Measurements from ENCODE around the gene TMCC1. TPM values are rescaled to one million over a fixed set of nuclear protein-coding genes. Genes with fewer than 3 reads are reported as not detected.
A peak's percentile ranks its signal among the peaks of the same experiment; 100 is the strongest.

Gene TMCC1
- total RNA-seq, 6 experiments from 2014 or later = 21.7 to 124 (median 25.2) TPM

GRCh38 chr3:129633751-129634481, 259.6 kb downstream of the TMCC1 start:
- no peak for DNase-seq

DNA sequence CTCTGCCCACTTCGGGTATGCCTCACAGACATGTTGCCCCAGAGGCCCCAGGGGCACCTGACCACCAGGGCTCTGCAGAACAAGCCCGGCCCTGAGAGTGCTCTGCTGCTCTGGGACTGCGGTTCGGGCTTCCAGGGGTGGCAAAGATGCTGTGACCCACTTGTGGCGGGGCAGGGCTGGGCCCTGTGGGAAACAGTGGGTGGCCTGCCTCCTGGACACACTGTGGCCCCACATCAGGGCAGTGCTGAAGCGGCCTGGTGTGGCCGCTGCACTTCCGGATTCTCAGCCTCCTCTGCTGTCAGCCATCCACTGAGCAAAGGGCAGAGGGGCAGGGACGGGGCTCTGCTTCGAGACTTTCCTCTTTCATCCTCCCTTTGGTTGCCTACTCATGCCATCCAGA, 260.5 kb downstream of the TMCC1 start:
- no peak overlapping the region for H3K4me3 ChIP-seq
- intact Hi-C loops (cut with DNase I) = loop anchor here (10.0 kb wide), 2 partner anchors 192 to 292 kb away; no protein-coding TSS in a partner anchor
- no peaks in the 10 kb centered on the region for H3K27me3 ChIP-seq
- H3K4me1 ChIP-seq = peaks cover 0 to 5% (median 0%) of the 10 kb centered on the region in 4 donors
- 60% methylated on average over 1 of the region's 10 CpGs for WGBS (ENCODE audit: insufficient coverage, low coverage, low lambda C conversion rate, missing lambda C conversion rate)
- peaks cover 0 to 3% (median 0%) of the 10 kb centered on the region in 4 donors for H3K9me3 ChIP-seq
- no peak for TF ChIP-seq POLR2A (IDR thresholded peaks at IDR 0.05)
- TF ChIP-seq, protein P1, sequence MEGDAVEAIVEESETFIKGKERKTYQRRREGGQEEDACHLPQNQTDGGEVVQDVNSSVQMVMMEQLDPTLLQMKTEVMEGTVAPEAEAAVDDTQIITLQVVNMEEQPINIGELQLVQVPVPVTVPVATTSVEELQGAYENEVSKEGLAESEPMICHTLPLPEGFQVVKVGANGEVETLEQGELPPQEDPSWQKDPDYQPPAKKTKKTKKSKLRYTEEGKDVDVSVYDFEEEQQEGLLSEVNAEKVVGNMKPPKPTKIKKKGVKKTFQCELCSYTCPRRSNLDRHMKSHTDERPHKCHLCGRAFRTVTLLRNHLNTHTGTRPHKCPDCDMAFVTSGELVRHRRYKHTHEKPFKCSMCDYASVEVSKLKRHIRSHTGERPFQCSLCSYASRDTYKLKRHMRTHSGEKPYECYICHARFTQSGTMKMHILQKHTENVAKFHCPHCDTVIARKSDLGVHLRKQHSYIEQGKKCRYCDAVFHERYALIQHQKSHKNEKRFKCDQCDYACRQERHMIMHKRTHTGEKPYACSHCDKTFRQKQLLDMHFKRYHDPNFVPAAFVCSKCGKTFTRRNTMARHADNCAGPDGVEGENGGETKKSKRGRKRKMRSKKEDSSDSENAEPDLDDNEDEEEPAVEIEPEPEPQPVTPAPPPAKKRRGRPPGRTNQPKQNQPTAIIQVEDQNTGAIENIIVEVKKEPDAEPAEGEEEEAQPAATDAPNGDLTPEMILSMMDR (IDR thresholded peaks at IDR 0.05) = no peak
- DNase-seq (peak in 1 of 3 donors; percentile 50), ATAC-seq (no peak)
- H3K36me3 ChIP-seq = no peaks in the 10 kb centered on the region
- no peak overlapping the region for H3K27ac ChIP-seq

More at GRCh38 chr3:129633751-129634481, 259.6 kb downstream of the TMCC1 start:
- no peak for TF ChIP-seq POLR2A (IDR thresholded peaks at IDR 0.05)
- TF ChIP-seq, protein P1 (IDR thresholded peaks at IDR 0.05) = no peak
- H3K4me3 ChIP-seq = no peak overlapping the region
- no peak overlapping the region for H3K27ac ChIP-seq
- intact Hi-C loops (cut with DNase I) = loop anchor here (10.0 kb wide), 2 partner anchors 191 to 291 kb away; no protein-coding TSS in a partner anchor
- H3K27me3 ChIP-seq = no peaks in the 10 kb centered on the region
- no peaks in the 10 kb centered on the region for H3K36me3 ChIP-seq
- 92% methylated on average over 2 of the region's 10 CpGs for WGBS (ENCODE audit: insufficient coverage, low coverage, low lambda C conversion rate, missing lambda C conversion rate)
- no peaks in the 10 kb centered on the region for H3K4me1 ChIP-seq
- H3K9me3 ChIP-seq = peaks cover 0 to 3% (median 0%) of the 10 kb centered on the region in 4 donors
- no peak for ATAC-seq

DNA sequence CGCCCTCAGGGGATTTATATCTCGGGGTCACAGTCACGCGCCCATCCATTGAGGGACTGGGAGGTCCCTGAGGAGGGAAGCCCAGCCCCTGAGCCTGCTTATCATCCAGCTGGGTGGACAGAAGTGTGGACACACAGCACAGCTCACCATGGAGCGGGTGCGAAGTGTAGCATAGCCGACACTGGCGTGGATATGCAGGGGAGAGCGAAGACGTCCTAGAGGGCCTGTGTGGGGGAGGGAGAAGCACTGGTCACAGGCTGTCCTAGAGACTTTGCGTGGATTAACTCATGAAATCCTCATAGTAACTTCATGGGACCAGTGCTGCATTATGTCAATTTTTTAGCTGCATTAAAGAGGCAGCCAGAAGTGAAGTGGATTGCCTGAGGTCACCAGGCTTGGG, 261.0 kb downstream of the TMCC1 start:
- Histone ChIP-seq H3K36me3 (no peaks in the 10 kb centered on the region), H3K27me3 (no peaks in the 10 kb centered on the region), H3K27ac (no peak overlapping the region), H3K9me3 (peaks cover 0 to 3% (median 0%) of the 10 kb centered on the region in 4 donors), H3K4me1 (peaks cover 0 to 5% (median 0%) of the 10 kb centered on the region in 4 donors), H3K4me3 (no peak overlapping the region)
- ATAC-seq (no peak), DNase-seq (no peak)
- WGBS (ENCODE audit: insufficient coverage, low coverage, low lambda C conversion rate, missing lambda C conversion rate) = 93% methylated on average over 7 of the region's 11 CpGs
- TF ChIP-seq, protein P1 (IDR thresholded peaks at IDR 0.05) = no peak
- TF ChIP-seq POLR2A (IDR thresholded peaks at IDR 0.05) = no peak
- intact Hi-C loops (cut with DNase I) = loop anchor here (10.0 kb wide), 2 partner anchors 192 to 292 kb away; no protein-coding TSS in a partner anchor

DNA sequence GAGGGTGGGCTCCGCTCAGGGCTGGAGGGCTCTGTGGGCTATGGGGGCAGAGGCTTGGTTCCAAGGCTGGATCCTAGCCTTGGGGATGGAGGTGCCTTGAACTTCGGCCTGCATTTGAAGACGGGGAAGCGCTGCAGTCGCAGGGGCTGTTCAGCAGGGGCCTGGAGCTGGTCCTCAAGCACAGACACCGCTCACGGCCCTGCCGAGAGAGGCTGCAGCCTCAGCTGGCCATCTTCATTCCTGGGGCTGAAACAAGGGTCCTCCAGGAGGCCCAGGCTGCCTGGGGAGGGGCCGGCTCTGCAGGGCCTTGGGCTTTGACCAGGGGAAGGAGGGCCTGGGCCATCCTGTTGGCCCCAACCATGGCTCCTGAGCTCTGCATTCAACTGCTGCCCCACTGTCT, 261.5 kb downstream of the TMCC1 start:
- ATAC-seq = no peak
- no peak overlapping the region for H3K27ac ChIP-seq
- no peaks in the 10 kb centered on the region for H3K27me3 ChIP-seq
- peaks cover 0 to under 1% (median 0%) of the 10 kb centered on the region in 4 donors for H3K9me3 ChIP-seq
- no peak overlapping the region for H3K4me3 ChIP-seq
- peaks cover 0 to 5% (median 0%) of the 10 kb centered on the region in 4 donors for H3K4me1 ChIP-seq
- intact Hi-C loops (cut with DNase I) = loop anchor here (10.0 kb wide), 2 partner anchors 193 to 293 kb away; no protein-coding TSS in a partner anchor
- TF ChIP-seq, protein P1 (IDR thresholded peaks at IDR 0.05) = no peak
- no peak for TF ChIP-seq POLR2A (IDR thresholded peaks at IDR 0.05)
- peak in 1 of 3 donors; percentile 14 for DNase-seq
- H3K36me3 ChIP-seq = no peaks in the 10 kb centered on the region
- WGBS (ENCODE audit: insufficient coverage, low coverage, low lambda C conversion rate, missing lambda C conversion rate) = no CpG with 5 or more reads among the region's 9 CpGs

Measured in right lobe of liver (tissue), 6 donors.